Nephron progenitor cell (in vitro differentiated cells): ENCODE measurements around the gene BANP.
"Not testable (repeated sequence)": the region's sequence is repeated elsewhere in the genome, so short reads cannot be mapped to it uniquely, and the experiment has no call there.

Experiments used
- DNase-seq: peaks from one replicate; pipeline ENCODE4 v3.0.0; 2021
- H3K27ac Mint-ChIP-seq: 2 replicates; pipeline ENCODE4 v1.8.0; 2021; ENCODE audit warnings: mild to moderate bottlenecking, moderate library complexity, mixed read lengths
- H3K27me3 Mint-ChIP-seq: 2 replicates; pipeline ENCODE4 v1.8.0; 2021; ENCODE audit warnings: mild to moderate bottlenecking, low read depth, mixed read lengths; ENCODE audit not compliant: poor library complexity
- H3K36me3 Mint-ChIP-seq: 2 replicates; pipeline ENCODE4 v1.8.0; 2021; ENCODE audit warnings: low read depth, mixed read lengths
- H3K4me1 Mint-ChIP-seq: 2 replicates; pipeline ENCODE4 v1.8.0; 2021; ENCODE audit warnings: mixed read lengths
- H3K4me3 Mint-ChIP-seq: 2 replicates; pipeline ENCODE4 v1.8.0; 2021; ENCODE audit warnings: mild to moderate bottlenecking, moderate library complexity, mixed read lengths
- H3K9me3 Mint-ChIP-seq: 2 replicates; pipeline ENCODE4 v1.8.0; 2021; ENCODE audit warnings: mild to moderate bottlenecking, moderate library complexity, mixed read lengths
- CTCF ChIP-seq: fragments of 200-600 bp; sonication (generic); IDR thresholded peaks from 2 replicates; pipeline ENCODE4 v1.5.0; 2021; ENCODE audit warnings: antibody characterized with exemption

BANP gene

GRCh38 chr16:88015806-88016140, 64.5 kb downstream of the BANP start:
- no peaks in the 10 kb centered on the region for H3K9me3 Mint-ChIP-seq
- H3K27ac Mint-ChIP-seq = no peak overlapping the region
- no peak overlapping the region for H3K4me3 Mint-ChIP-seq
- no peak for DNase-seq
- peaks cover 21% of the 10 kb centered on the region for H3K36me3 Mint-ChIP-seq
- no peak for TF ChIP-seq CTCF
- peaks cover 7% of the 10 kb centered on the region for H3K27me3 Mint-ChIP-seq
- H3K4me1 Mint-ChIP-seq = peaks cover 71% of the 10 kb centered on the region

- not testable (repeated sequence) for H3K27me3 Mint-ChIP-seq, H3K4me3 Mint-ChIP-seq, H3K9me3 Mint-ChIP-seq, DNase-seq, H3K27ac Mint-ChIP-seq
- H3K36me3 Mint-ChIP-seq = peaks cover 17% of the 10 kb centered on the region
- peaks cover 65% of the 10 kb centered on the region for H3K4me1 Mint-ChIP-seq
Measured at GRCh38 chr16:88016386-88016785, 65.2 kb downstream of the BANP start.

GRCh38 chr16:88016964-88017363, 65.7 kb downstream of the BANP start:
- Mint-ChIP-seq H3K9me3 (no peaks in the 10 kb centered on the region), H3K4me1 (peaks cover 59% of the 10 kb centered on the region), H3K27me3 (peaks cover 7% of the 10 kb centered on the region), H3K4me3 (no peak overlapping the region), H3K27ac (no peak overlapping the region), H3K36me3 (peaks cover 17% of the 10 kb centered on the region)
- no peak for DNase-seq
- no peak for TF ChIP-seq CTCF

- TF ChIP-seq CTCF = no peak
- Mint-ChIP-seq H3K4me3 (no peak overlapping the region), H3K36me3 (peaks cover 17% of the 10 kb centered on the region), H3K27ac (no peak overlapping the region), H3K27me3 (peaks cover 7% of the 10 kb centered on the region), H3K4me1 (peaks cover 53% of the 10 kb centered on the region), H3K9me3 (no peaks in the 10 kb centered on the region)
- no peak for DNase-seq
Measured at GRCh38 chr16:88017587-88018101, 66.4 kb downstream of the BANP start.

- not testable (repeated sequence) for H3K27me3 Mint-ChIP-seq, H3K9me3 Mint-ChIP-seq, DNase-seq, H3K27ac Mint-ChIP-seq, H3K4me3 Mint-ChIP-seq
- Mint-ChIP-seq H3K36me3 (peaks cover 17% of the 10 kb centered on the region), H3K4me1 (peaks cover 52% of the 10 kb centered on the region)
Measured at GRCh38 chr16:88018382-88018781, 67.1 kb downstream of the BANP start.

- not testable (repeated sequence) for H3K9me3 Mint-ChIP-seq, H3K27me3 Mint-ChIP-seq
- Mint-ChIP-seq H3K27ac (peak overlapping the region; percentile 54), H3K4me1 (peaks cover 43% of the 10 kb centered on the region), H3K36me3 (peaks cover 17% of the 10 kb centered on the region), H3K4me3 (peak overlapping the region; percentile 54)
- peak; percentile 40 for DNase-seq
Measured at GRCh38 chr16:88019041-88019820, 68.0 kb downstream of the BANP start.

GRCh38 chr16:88019821-88020515, 68.7 kb downstream of the BANP start:
- peak overlapping the region; percentile 36 for H3K4me3 Mint-ChIP-seq

More at GRCh38 chr16:88019821-88020515, 68.7 kb downstream of the BANP start:
- Mint-ChIP-seq H3K36me3 (peaks cover 17% of the 10 kb centered on the region), H3K9me3 (no peaks in the 10 kb centered on the region), H3K27ac (peak overlapping the region; percentile 6), H3K27me3 (peaks cover 7% of the 10 kb centered on the region), H3K4me1 (peaks cover 51% of the 10 kb centered on the region)
- TF ChIP-seq CTCF = no peak
- no peak for DNase-seq
